Measurements from ENCODE around the gene GPX7.
"Not testable (repeated sequence)": the region's sequence is repeated elsewhere in the genome, so short reads cannot be mapped to it uniquely, and the experiment has no call there.

The GPX7 gene

DNA sequence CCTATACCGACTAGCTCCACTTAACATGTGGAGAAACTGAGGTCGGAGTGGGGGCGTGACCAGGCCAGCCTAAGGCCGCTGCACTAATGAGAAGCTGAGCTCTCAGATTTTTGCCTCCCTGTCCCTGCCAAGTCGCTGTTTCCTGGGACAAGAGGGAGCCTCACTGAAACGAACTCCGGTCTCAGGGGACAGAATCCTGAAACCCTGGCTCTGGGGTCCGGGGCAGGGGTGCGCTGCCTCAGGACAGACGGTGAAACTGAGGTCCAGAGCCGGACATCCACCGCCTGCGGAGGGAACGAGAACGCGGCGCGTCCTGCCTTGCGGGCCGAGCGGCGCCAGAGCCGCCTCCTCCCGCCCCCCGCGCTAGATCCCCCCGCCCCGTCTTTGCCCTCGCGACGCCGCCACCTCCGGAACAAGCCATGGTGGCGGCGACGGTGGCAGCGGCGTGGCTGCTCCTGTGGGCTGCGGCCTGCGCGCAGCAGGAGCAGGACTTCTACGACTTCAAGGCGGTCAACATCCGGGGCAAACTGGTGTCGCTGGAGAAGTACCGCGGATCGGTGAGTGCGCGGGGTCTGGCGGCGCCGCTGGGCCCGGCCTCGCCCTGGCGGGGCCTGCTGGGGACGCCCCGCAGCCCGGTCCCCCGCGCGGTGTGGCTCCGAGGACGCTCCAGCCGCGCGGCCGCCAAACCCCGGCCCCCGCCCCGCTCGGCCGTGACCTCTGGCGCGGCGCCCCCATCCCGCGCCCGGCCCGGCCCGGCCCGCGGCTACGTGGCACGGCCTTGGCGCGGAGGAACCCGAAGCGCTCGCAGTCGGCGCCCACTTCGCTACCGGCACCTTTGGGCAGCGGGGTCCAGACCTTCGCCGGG is at the start of gene GPX7:
GPX7 (plus strand) TSS at position 381 of the 865 bp plus-strand sequence; CDS start at position 420, 39 bp downstream.
- DNase-seq (ENCODE audit: low spot score), result no peak

DNA sequence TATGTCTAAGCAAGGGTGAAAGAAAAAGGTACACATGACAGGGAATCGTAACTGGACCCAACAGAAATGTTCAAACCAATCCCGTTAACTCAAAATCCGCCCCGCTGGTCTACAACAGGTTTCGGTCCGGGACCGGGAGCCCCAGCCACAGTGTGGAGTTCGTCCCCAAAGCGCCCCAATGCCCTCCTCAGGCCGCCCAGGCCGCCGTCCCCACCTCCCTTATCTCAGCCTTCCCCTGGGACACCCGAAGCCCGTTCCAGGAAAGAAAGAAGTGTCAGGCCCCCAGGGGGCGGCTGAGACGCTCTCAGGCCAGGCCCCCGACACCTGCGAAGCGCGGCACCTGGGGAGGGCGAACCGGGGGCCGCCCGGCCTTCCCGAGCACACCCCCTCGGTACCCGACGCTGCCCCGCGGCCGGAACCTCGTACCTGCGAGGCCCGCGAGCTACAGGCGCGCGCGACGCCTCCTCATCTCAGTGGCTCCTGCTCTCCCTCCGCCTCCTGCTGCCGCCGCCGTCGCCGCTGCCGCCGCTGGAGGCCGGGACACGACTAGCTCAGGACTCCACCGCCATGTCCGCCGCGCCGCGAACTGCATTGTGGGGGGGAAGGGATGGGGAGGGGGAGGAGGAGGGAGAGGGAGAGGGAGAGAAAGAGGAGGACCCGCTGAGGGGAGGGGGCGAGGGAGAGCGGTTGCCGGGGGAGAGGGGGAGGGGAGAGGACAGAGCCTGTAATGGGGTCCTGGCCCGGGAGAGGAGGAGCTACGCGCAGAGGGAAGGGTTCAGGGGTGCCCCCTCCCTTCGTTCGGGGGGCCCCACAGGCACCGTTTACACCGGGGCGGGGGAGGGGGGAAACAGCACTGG is 49.4 kb upstream of the GPX7 start, which contains the start of gene TUT4:
TUT4 (minus strand) TSS at position 588 of the 857 bp plus-strand sequence. CDS start 26,812 bp downstream, outside the sequence.
- peak; percentile 87 for DNase-seq (ENCODE audit: low spot score)

DNA sequence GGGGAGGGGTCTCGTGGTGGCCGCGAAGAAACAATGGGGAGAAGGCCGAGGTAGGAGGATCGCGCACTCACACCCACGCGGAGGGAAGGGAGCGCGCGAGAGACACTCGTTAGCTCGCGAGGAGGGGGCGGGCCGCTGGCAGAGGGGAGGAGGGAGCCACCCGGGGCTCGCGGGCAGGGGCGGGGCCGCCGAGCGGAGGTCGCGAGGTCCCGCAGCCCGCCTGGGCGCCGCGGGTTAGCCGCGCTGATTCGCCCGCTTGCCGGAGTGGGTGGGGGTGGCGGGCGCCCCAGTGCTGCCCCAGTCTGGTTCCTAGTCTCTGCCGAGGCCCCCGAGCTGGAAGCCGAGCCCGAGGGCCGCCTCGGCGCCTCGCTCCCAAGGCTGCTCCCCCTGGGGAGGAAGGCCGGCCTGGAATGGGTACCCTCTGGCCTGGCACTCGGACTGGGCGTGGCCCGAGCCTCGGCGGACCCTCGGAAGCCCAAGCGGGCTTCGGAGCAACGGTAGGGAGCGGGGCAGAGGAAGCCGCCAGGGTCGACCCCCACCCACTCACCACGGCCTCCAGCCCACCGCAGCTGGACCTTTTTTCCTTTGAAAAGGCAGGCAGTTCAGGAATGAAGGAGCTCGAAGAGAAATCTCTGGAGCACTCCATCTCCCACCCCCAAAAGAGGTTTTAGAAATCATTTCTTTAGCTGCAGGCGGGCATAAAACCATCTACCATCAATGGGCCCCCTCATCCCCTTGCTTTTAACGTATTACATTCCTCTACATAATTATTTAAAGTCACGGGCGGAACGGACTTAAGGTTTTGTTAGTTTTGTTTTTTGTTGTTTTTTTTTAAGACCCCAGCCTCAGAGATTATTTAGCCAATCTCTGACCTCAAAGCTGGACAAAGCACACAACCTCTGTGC is 48.6 kb upstream of the GPX7 start:
- peak; percentile 91 for DNase-seq (ENCODE audit: low spot score)

DNA sequence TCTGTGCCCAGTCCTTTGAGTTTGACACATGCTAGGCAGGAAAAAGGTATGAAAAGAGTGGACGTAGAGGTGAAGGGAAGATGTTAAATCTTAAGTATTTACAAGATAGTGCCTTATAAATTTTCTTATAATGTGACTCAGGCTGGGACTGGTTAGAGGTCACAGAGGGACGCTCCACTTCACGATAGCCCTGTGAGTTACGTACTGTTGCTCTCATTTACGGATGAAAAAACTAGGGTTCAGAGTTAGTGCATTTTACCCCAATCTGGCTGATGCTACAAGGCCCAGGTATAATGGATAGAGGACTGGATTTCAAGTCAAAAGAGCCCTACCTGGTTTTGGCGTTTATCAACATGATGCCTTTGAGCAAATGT is 47.9 kb upstream of the GPX7 start:
- no peak for DNase-seq (ENCODE audit: low spot score)

DNA sequence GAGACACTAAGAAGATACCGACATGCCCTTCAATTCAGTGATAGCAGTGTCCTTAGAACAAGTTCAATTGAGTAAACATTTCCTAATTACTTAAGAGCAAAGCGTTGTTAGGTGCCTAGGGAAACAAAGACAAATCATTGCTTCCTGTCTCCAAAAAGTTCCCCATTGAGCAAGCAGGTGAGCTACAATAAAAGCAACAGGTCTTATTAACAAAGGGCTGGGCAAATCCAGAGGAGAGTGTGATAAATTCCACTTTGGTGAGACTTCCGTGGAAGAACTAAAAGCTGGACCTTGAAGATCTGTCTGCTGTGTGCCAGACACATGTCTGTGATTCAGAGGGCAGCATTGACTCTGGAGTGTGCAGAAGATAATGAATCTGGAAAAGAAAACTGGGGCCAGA is 47.4 kb upstream of the GPX7 start:
- no peak for DNase-seq (ENCODE audit: low spot score)

DNA sequence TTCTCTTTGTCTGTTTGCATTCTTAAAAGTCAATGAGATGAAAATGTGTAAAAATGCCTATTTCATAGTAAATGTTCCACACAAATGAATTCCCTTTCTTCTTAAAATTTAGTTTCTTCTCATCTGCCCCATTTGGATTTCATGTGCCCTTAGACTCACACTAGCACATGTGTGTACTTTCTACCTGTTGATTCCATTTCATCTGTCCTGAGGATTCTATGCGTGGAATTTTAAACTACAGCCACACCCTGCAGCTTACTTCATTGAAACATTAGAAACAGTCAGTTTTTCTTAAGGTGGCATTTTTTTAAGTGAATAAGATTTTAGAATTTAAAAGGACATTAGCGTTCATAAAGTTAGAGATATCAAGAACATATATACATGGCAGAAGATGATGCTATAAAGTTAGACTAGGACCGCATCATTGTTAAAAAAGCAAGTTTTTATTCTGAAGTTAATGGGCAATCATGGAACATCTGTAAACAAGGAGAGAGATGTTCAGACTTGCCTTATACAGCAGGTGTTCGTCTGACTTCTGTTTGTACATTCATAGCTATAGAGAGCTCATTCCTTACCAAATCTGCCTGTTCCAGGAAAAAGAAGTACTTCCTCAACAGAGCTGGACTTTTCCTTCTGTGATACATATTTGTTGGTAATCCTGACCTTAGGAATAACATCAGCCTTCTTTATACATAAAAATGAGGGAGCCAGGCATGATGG is 45.4 kb upstream of the GPX7 start:
- no peak for DNase-seq (ENCODE audit: low spot score)

DNA sequence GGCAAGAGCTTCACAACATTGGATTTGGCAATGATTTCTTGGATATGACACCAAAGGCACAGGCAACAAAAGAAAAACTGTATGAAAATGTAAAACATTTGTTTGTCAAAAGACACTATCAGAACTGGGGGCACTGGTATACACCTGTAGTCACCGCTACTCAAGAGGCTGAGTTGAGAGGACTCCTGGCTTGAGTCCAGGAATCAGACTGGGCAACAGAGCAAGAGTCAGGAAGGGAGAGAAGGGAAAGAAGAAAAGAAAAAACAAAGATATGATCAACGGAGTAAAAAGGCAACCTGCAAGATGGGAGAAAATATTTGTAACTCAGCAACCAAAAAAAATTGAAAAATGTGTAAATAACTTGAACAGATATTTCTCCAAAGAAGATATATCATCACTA is 43.2 kb upstream of the GPX7 start:
- no peak for DNase-seq (ENCODE audit: low spot score)

DNA sequence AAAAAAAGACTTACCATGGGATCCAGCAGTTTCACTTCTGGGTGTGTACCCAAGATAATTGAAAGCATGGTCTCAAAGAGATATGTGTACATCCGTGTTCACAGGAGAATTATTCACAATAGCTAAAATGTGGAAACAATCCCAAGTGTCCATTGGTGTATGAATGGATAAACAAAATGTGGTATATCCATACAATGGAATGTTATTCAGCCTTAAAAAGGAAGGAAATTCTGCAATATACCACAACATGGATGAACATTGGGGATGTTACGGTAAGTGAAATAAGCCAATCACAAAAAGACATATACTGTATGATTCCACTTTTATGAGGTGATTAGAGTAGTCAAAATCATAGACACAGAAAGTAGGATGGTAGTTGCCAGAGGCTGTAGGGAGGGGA is 42.3 kb upstream of the GPX7 start:
- DNase-seq (ENCODE audit: low spot score), result no peak

DNA sequence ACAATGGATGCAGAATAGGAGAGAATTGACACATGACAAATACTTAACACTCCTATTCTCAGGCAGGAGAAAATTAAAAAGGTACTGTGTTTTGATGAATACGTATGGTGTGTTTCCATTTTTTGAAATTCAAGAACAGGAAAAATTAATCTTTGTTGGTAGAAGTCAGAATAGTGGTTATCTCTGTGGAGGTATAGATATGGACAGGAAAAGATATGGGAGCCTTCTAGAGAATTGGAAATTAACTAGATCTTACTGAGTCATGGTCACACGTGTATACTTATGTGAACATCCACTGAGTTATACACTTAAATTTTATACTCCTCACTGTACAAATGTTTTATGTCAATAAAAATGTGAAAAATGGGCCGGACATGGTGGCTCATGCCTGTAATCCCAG is 39.4 kb upstream of the GPX7 start:
- DNase-seq (ENCODE audit: low spot score), result no peak

DNA sequence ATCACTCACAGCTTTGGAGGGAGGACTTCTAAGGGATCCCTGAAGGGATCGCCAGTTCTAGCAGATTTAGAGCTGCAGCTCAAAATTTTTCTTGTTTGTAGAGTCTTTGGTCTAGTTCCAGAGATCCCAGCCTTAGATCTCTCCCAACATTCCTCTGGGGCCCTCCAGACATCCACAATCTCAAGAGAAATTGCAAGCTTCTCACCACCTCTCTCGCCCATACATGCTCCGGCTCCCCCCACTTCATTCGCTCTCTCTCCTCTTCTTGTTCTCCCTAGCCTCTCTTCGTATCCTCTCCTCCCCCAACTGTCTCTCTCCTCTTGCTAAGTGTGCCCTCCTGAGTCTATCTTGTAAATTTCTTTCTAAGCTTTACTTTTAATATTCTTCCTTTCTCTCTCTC is 34.2 kb upstream of the GPX7 start:
- no peak for DNase-seq (ENCODE audit: low spot score)

DNA sequence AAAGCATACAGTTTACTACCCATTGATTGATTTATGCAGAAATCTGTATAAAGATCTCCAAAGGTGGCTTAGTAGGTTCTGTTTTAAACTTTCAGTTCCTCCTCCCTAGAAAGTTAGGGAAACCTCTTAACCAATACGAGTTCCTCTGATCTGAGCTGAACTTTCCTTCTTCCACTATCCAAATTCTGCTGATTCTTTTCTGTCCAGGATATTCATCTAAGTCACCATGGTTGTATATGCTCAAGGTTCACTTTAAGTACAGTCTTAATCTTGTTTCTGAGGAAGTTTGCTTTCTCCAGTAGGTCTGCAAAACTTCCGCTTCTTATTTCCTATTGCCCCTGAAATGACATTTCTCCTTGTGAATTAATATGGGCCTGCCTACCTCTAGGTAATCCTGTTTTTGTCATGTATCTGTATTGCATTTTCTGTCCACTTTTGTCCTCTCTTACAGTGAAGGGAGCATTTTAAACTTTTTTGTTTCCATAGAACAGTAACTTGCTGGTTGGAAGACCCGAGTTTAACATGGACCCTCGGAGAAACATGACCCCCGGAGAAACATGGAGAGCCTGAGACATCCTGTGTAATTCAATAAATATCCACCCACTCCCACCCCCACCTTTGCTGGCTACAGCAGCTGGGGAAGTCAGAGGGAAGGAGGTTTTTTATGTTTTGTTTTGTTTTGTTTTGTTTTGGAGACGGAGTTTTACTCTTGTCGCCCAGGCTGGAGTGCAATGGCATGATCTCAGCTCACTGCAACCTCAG is 32.5 kb upstream of the GPX7 start:
- no peak for DNase-seq (ENCODE audit: low spot score)

DNA sequence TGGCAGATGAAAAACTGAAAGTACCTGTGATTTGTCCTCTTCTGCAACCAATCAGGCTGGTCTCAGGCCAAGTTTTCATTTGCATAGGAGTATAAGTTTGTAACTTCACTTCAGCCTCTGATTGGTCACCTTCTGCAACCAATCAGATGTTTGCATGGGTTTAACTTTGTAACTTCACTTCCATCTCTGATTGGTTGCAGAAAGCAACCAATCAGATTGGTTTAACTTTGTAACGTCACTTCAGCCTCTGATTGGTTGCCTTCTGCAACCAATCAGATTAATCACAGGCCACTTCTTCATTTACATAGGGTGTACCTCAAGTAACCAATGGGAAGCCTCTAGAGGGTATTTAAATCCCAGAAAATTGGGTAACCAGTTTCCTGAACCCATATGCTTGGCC is 30.4 kb upstream of the GPX7 start:
- peak; percentile 93 for DNase-seq (ENCODE audit: low spot score)

DNA sequence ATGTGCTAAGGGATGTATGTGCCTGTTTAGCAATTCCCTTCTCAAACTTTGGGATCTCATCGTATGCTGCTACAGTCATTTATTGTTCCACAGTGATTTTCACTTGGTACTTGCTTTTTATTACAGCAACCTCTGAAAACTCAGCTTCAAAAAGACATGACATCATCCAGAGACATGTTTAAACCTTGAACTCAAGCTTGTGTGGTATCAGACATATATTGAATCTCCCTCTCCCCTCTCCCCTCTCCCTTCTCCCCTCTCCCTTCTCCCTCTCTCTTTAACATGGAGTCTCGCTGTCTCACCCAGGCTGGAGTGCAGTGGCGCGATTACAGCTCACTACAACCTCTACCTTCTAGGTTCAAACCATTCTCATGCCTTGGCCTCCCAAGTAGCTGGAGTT is 29.8 kb upstream of the GPX7 start:
- no peak for DNase-seq (ENCODE audit: low spot score)

DNA sequence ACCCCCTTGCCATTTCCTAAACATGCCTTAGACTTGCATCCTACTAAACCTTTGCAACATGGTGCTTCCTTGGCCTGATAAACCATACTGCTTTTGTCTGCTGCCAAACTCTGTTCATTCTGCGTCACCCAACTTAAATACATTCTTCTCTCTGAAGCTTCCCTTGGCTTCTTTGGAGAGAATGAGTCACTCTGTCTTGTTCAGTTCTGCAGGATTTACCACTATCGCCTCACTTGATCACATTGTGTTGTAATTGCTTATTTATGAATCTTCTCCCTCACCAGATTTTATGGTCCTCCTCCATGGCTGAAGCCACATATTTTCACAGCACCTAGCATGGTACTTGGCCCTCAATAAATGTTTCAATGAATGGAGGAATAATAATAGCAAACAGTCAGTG is 27.6 kb upstream of the GPX7 start:
- no peak for DNase-seq (ENCODE audit: low spot score)

DNA sequence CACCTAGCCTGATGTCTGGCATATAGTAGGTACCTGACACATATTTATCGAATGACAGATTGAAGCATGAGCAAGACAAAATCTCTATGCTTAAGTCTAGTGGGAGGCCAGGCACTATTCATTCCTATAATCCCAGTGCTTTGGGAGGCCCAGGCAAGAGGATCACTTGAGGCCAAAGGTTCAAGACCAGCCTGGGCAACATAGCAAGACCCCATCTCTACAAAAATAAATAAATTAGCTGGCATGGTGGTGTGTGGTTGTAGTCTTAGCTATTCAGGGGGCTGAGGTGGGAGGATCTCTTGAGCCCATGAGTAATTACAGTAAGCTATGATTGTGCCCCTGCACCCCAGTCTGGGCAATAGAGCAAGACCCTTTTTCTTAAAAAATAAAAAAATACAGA is 26.1 kb upstream of the GPX7 start:
- no peak for DNase-seq (ENCODE audit: low spot score)

DNA sequence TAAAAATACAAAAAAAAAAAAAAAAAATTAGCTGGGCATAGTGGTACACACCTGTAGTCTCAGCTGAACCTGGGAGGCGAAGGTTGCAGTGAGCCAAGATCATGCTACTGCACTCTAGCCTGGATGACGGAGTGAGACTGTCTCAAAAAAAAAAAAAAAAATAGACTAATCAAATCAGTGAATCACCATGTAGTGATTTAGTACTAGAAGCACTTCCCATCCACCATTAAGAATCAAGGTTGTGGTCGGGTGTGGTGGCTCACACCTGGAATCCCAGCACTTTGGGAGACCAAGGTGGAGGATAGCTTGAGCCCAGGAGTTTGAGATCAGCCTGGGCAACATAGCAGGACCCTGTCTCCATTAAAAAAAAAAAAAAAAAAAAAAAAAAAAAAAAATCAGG is 24.1 kb upstream of the GPX7 start:
- not testable (repeated sequence) for DNase-seq (ENCODE audit: low spot score)

DNA sequence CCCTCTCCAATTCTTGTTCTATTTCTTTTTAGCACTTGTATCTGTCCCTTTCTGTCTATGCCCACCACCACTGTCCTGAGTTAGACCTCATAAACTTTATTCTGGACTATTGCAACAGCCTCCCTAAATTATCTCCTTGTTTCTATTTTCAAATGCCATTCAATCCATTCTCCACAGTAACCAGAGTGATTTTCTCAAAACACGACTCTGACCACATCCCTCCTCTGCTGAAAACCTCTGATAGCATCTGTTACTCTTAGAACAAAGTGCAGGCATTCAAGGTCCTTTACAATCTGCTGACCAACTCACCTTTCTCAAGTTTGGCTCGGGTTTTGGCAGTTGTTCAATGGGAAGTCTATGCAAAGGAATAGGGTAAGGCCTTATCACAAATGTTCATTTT is 22.8 kb upstream of the GPX7 start:
- DNase-seq (ENCODE audit: low spot score), result no peak

DNA sequence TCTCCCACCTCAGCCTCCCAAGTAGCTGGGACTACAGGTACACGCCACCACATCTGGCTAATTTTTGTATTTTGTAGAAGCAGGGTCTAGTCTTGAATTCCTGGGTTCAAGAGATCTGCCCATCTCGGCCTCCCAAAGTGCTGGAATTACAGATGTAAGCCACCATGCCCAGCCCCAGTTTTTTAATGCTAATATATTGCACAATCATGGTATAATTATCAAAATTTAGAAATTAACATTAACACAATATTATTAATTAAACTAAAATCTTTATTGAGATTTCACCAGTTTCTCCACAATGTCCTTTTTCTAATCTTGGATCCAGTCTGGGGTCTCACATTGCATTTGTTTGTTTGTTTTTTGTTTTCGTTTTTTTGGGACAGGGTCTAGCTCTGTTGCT is 21.9 kb upstream of the GPX7 start:
- DNase-seq (ENCODE audit: low spot score), result no peak

DNA sequence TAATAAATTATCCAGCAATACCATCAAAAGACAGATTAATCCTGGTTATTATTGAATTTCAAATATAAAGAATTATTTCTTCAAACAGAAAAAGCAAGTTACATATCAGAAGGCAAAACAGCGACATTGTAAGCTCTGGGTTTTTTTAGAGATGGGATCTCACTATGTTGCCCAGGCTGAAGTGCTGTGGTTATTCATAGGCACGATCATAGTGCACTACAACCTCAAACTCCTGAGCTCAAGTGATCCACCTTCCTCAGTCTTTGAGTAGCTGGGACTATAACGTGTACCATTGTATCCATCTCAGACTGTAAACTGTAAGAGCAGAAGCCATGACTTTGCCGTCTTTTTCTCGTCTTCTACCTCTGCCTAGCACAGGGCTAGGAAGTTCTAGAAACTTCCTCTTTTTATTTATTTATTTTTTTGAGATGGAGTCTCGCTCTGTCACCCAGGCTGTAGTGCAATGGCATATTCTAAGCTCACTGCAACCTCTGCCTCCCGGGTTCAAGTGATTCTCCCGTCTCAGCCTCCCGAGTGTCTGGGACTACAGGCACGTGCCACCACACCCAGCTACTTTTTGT is 20.0 kb upstream of the GPX7 start:
- no peak for DNase-seq (ENCODE audit: low spot score)

DNA sequence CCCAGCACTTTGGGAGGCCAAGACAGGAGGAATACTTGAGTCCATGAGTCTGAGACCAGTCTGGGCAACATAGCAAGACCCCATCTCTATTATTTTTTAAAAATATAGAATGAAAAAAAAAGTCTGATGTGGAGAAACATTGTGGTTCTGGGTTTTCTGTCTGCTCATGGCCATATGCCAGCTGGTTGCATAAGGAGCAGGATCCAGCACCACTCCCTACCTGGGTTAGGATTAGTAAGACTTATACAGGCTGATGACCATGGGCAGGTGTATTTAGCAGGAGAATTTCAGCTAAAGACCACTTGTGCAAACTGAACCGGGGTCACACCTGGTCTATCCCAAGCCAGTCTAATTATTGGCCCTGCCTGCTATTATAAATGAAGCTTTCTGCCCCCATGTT is 16.7 kb upstream of the GPX7 start:
- no peak for DNase-seq (ENCODE audit: low spot score)

Measured in NAMALWA (cell line).